AML-193 (cell line): ENCODE measurements around the gene ZBTB7C.

Source experiments
- DNase-seq, 2 experiments: peaks; one replicate each; lab custom pipeline; 2025; lab: John Stamatoyannopoulos, UW

The ZBTB7C gene

GRCh38 chr18:48162956-48163737 is 246.0 kb downstream of the ZBTB7C start:
- DNase-seq: no peak

DNA sequence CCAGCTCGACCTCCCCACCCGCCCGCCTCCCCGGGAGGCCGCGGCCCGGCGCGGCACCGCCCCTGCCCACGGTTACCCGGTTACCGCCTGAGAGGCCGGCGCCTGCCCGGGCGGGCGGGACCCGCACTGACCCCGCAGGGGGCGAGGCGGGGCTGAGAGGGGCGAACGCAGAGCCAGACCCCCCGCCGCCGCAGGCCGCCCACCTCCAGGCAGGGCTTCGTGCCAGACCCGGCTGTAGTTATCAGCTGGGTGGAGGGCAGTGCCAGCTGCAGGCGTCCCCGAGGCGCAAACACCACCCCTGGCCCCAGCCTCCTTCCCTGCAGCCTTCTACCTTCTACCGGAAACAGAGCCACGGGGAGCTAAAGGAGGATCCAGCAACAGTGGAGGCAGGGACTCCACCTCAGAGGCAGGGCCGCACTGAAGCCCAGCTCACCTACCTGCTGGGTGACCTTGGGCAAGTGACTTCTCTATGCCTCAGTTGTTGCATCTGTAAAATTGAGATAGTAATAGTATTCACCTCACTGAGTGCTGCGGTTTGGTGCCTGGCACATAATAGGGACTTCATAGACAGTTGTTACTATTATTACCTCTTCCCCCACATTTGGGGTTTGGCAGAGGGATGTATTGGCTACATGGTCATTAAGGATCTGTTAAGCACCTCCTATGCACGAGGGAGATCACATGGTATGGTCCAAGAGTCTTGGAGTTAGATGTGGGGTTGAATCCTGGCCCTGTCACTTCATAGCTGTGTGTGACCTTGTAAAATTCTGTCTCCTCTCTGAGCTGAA is 247.1 kb downstream of the ZBTB7C start:
- DNase-seq: no peak

DNA sequence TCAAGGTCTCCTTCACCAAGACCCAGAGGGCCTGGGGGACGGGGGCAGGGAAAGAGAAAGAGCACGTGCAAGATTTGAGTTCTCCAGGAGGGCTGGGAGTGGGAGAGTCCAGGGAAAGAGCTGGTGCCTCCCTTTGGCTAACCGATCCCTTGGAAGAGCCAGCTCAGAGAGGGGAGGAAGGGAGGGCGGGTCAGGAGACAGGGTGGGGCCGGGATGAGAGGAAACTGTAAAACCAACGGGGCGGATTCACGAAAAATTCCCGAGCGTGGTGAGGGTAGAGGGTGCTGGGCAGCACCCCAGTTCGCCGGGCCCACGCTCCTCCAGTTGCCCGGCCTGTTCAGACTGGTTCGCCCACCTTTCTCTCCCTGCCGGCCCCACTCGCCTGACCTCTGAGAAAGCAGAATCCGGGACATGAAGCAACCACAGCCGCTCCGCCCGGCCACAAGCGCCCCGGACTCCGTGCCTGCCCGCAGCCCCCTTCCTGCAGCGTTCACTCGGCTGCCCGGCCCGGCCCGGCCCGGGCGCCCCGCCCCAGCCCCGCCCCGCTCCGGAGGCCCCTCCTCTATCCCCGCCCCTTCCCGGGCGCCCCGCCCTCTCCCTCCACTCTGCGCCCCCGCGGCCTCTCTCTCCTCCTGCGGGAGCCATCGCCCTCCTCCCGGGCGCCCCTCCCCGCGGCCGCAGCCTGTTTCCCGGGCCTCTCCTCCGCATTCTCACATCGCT is 247.8 kb downstream of the ZBTB7C start:
- DNase-seq: peak; percentile 27 to 35

DNA sequence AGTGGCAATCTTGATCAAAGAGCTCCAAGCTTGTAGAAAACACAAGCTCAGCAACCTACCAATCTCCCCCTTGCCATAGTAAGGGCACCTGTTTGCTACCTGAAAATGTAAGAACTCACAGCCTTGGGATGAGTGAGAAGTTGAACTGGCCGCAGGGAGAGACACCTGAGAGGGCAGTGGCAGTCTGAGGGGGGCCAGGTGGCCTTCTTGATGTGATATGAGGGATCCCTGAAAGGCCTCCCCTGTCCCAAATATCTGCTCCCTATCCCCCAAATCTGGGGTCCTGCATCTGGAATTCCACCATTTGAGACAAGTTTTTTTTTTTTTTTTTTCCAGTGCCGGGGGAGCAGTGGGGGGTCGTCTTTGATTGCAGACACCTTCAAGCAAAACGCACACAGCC is 248.6 kb downstream of the ZBTB7C start:
- DNase-seq: no peak

- DNase-seq: no peak
Observed at GRCh38 chr18:48159816-48160215, 249.4 kb downstream of the ZBTB7C start.

DNA sequence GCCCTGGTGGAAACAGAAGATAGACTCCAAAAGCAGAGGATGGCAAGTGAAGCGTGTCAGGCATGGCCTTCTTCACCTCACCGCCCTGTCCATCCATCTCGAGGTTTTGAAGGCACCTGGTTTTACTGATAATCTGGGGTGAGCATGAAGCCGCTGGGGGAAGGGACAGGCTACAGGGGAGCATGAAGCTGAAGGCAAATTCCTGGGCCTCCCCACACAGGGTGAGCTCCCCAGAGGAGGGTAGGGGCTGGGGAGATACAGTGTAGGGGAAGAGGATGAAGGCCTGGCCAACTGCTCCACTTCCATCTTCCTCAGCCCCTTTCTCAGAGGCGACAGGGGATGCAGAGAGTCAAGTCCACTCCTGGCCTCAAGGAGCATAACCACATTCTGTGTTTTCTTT is 250.5 kb downstream of the ZBTB7C start:
- DNase-seq: no peak

DNA sequence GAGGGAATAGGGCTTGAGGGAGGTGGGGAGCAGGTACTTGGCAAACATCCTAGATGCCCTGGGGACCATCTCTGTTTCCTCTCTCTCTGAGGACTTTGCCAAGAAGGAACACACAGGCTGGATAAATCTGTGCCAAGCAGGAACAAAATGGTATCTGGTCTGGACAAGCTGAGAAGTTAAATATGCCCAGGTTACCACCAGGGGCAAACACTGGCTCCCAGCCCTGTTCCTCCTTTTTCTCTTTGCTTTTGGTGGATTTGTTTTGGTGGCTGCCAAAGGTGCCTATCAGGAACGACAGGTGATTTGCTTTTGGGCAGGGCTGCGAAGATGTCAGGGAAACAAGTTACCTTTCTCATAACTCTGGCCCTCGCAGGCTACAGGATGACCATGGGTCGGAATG is 251.2 kb downstream of the ZBTB7C start:
- no peak for DNase-seq

- DNase-seq: peak in 1 of 2 experiments; percentile 32
Observed at GRCh38 chr18:48155856-48156255, 253.3 kb downstream of the ZBTB7C start.

DNA sequence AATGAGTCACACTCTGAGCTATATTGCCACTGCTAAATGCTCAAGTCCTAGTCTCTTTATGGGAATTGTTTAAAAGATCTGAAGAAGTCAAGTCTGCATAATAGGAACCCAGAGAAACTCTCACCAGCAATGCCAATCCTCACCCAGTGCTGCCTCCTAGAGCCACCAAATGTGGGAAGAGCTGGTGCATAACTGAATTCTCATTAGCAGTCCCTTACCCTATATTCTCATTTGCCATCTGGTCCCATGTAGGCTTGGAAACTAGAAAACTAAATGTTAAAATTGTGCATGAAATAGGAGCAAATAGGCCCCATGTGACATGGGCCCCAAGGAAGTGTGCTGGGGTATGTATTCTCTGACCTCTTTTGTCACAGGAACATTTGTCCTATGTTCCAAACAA is 254.4 kb downstream of the ZBTB7C start:
- no peak for DNase-seq

DNA sequence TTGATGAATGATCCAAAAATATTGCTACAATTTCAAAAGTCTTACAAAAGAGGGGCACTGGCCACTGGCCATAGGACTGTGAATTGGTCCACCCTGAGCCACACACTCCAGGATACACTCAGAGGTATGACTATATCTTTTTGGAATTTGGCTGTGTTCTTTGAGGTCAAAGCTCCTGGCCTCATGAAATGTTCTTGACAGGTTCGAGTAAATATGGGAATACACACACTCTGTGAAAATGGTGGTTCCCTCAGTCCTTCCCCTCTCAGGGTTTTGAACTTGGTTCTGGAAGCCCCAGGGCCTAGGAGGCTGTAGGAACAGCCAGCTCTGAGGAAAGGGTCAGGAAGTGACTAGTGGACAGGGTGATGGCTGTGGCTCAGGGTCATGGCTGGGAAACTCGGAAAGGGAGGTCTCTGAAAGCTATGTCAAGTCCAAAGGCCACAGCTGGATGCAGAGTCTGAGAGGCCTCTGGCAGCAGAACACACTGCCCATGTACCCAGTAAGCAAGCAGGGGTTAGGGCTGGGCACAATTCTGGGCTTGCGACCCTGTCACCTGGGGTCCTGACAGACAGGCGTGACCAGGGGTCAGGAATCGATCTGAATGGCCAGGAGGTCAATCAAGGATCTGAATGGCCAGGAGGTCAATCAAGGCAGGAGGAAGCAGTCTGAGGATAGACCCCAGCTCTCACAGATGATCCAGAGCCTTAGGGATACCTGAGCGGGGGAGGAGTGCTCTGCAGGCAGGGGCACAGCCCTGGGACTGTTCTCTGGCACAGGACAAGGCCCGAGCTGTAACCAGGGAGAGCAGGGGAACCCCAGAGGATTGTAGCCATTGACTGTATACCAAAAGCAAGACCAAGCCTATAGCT is 255.3 kb downstream of the ZBTB7C start:
- no peak for DNase-seq

GRCh38 chr18:48152549-48152948 is 256.6 kb downstream of the ZBTB7C start:
- no peak for DNase-seq

DNA sequence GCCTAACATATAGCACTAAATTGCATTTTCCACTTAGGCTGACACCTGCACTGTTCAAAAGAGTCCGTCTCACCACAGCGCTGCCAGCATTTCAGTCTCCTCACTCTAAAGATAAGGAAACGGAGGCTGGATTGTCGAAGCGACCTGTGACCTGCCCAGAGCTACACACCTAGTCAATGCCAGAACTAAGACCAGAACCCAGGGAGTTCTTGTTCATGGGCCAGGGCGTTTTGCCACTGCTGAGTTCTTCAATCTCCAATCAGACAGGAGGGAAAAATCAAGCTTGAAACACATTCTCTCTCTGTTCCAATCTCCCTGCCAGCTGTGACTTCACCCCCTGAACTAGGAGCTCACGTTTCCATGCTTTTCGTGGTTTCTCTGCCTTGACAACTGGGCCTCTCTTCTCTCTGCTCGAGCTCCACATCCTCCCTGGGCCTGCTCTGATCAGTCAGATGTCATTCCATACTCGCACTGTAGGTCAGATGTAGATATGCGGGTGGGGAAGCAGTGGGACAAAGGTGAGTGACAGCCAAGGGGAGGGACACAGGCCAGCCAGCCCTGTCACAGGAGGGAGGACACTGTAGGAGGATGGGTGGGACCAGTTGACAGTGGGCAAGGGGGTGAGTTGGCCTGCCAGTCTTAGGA is 257.6 kb downstream of the ZBTB7C start:
- no peak for DNase-seq

DNA sequence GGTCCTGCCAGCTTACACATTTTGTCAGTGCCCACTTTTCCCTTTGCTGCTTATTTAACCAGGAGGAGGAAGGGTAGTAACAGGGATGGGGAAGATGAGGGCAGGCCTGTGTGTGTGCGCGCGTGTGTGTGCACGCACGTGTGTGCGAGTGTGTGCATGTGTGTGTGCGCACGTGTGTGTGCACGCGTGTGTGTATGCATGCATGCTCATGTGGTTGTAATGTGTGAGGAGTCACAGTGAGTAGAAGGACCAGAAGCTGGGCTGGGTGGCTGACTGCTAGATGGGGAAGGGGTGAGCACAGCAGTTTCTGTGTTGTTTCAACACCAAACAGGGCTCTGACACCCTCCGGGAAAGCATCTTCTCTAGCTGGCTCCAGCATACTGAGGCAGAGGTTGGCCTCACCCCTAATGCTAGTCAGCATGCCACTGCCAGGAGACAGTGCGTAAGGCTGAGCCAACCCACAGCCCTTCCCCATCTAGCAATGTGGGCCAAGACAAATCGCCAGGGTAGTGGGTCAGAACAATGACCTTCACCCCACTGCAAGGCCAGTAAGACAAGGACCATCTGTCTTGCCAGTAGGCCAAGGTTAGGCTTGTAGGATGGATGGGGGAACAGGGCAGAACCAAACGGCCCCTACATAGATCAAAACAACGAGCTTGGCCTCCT is 260.0 kb downstream of the ZBTB7C start:
- no peak for DNase-seq

GRCh38 chr18:48142994-48143393 is 266.2 kb downstream of the ZBTB7C start:
- no peak for DNase-seq

- DNase-seq: no peak
Observed at GRCh38 chr18:48142353-48142752, 266.8 kb downstream of the ZBTB7C start.

- DNase-seq: no peak
Observed at GRCh38 chr18:48140731-48141130, 268.5 kb downstream of the ZBTB7C start.

DNA sequence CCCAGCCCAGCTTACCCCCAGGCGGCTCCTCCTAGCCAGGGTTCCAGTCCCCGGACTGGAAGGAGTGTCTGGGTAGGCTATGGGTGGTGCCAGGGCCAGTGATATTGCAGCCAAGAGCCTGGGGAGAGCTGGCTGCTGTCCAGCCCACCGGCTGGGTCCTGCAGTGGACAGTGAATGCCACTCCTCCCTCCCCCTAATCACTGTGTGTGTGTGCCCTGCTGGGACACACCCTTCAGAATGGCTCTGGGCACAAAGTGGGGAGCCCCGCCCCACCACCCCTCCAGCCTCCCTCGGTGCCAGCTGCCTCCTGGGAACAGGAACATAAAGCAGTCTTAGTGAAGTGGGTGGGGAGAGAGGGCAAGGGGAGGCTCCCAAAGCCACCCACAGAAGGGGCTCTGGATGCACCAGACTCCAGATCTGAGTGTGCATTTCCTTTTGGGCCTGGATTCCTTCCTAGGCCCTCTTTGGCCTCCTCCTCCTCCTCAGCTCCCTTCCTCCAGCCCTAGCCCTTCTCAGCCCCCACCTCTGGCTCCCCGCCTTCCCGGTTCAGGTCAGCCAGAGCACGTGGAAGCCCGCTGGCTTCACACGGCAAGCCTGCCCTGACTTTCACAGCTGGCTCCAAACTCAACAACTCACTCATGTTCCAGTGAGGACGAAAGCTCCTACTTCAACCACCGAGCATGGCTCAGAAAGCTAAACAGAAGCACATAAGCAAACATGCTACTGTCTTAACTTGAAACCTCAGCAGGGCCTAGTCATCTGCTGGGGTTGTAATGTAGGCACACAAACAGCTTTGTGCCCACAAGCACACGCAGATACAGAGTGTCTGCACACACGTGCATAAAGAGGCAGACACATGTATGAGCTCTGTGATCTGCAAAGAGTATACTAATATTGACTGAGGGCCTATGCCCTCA is 269.5 kb downstream of the ZBTB7C start:
- no peak for DNase-seq

DNA sequence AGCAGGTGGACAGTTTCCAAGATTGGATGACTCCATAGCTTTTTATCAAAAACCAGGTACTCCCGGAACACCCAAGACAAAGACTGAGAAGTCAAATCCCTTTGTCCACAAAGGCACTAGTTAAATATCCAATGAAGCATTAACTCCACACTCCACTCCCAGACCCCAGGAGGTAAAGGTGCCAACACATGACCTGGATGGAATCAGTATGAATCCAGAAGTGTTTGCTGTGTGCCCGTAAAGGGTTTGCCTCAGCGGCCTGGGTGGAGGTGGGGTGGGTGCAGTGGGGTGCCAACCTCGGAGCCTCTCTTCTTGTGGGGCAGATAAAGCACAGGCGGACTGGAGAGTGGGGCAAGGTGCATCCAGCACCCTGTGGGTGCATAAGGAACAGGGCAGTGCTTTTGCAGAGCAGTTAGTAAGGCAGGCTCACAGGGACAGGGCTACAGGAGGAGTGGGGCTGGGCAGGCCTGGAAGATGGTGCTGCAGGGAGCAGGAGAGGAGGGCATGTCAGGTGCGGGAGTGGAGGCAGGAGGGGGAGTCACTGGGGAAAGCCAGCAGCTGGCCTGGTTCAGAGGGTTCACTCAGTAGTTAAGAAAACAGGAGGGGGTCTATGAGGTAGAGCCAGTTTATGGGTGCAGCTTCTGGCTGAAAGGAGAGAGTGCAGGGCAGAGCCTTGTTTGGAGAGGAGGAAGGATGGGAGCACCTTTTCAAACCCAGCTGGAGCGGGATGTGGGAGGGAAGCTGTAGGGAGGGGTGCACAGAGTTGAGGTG is 270.3 kb downstream of the ZBTB7C start:
- no peak for DNase-seq

DNA sequence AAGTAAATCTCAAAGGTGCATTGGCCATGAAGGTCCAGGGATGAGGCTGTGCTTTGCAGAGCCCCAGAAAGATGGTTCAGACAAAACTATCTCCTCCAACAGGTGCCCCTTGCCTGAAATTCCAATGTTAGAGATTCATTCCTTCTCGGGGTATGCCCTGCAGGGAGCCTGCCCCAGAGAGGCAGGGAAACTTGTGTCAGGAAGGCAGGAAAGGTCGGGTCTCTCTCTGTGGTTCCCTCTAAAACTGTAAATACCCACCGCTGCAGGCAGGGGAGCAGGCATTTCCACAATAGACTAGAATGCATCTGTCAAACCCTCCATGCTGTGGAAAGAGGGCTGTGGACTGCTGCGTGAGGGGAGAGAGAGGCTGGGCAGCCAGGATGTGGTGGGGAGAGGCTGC is 271.0 kb downstream of the ZBTB7C start:
- no peak for DNase-seq
